GM21717 (cell line): ENCODE data around the gene RNF4.

Source experiments
- ATAC-seq: cut with Tn5 transposase; IDR thresholded peaks from one replicate; pipeline ENCODE4 v1.9.1; 2021; ENCODE audit warnings: mild to moderate bottlenecking, moderate library complexity; ENCODE audit not compliant: unreplicated experiment

RNF4 gene

DNA sequence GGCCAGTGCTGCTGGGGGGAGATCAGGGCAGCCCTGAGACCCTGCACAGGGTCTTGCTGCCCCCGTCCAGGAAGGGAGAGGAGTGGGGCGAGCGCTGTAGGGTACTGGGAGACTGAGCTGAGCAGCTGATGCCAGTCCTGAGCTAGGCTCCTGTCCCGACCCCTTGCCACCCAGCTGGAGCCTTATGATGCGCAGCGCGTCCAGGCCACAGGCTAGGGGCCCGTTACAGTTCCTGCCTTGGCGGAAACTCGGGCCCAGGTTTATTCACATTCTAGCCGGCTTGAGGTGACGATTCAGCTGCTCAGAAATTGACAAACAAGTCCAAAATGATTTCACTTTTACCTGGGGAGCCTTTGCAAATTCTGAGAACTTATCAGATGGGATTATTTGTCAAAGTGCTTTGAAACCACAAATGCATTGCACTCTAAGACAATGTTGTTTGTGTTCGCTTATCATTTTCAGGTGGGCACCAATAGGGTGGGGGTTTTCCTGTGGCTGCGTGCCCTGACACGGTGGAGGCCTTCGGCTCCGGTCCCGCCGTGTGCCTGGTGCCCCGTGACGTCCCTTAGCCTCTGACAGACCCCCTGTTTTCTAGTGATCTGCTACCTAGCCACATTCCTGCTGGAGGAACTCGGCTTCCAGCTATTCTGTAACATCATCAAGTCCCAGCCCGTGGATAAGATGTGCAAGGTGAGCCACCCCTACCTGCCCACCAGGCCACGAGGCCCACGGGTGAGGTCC, 31.3 kb upstream of the RNF4 start:
- ATAC-seq, result no peak

- no peak for ATAC-seq
These were observed 29.8 kb upstream of the RNF4 start for GRCh38 chr4:2438822-2439718.

GRCh38 chr4:2441393-2442174, 27.3 kb upstream of the RNF4 start:
- ATAC-seq, result no peak

GRCh38 chr4:2442175-2442993, 26.5 kb upstream of the RNF4 start:
- ATAC-seq, result no peak

DNA sequence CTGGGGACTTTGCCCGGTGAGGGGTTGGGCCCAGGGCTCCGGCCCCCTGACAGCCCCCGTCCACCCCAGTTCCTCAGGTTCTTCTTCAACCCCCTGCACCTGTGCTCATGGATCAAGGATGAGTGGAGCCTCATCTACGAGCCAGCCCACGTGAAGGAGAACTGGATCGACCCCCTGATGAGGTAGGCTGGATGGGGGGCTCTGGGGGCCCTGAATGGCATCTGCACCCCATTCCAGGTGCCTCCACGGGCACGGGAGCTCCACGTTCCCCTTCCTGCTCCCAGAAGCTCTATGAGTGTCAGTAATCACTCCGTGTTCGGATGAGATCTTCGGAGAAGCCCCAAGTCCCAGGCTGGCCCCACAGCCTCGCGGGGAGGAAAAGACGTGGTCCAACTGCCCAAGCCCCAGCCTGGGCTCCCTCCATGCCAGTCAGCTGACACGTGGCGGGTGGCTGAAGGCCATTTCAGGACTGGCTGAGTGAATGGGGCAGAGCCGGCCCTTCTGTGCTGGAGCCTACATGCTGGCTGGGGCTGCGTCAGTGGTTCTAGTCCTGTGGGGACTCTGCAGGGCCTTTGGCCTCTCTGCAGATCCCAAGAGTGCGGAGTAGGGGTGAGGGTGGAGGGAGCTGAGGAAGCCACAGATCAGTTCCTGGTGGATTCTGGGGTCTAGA, 25.7 kb upstream of the RNF4 start:
- no peak for ATAC-seq

- ATAC-seq, result no peak
These were observed 24.8 kb upstream of the RNF4 start for GRCh38 chr4:2443956-2444740.

GRCh38 chr4:2445130-2445529, 23.8 kb upstream of the RNF4 start:
- ATAC-seq, result no peak

DNA sequence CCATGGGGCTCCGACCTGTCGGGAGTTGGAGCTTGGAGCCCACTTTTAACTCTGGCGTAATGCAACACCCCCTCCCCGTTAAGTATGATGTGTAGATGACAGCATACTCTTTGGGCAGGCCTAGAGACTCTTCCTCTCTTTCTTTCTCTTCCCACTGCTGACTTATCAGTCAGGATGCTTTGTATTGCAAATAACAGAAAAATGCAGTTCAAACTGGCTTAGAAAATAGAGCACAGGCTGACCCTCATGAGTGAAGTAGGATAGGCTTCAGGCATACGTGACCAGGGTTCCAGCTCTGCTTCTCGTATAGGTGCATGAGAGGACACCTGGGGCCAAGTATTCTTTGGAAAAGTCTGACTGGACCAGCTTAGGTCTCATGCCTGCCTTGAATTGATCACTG, 23.3 kb upstream of the RNF4 start:
- no peak for ATAC-seq

- no peak for ATAC-seq
These were observed 22.0 kb upstream of the RNF4 start for GRCh38 chr4:2446656-2447564.

GRCh38 chr4:2448589-2448988, 20.3 kb upstream of the RNF4 start:
- ATAC-seq, result no peak

GRCh38 chr4:2449051-2449450, 19.9 kb upstream of the RNF4 start:
- no peak for ATAC-seq

GRCh38 chr4:2449511-2450392, 19.2 kb upstream of the RNF4 start:
- no peak for ATAC-seq

GRCh38 chr4:2450394-2451035, 18.4 kb upstream of the RNF4 start:
- no peak for ATAC-seq

- no peak for ATAC-seq
These were observed 17.8 kb upstream of the RNF4 start for GRCh38 chr4:2451036-2451520.

DNA sequence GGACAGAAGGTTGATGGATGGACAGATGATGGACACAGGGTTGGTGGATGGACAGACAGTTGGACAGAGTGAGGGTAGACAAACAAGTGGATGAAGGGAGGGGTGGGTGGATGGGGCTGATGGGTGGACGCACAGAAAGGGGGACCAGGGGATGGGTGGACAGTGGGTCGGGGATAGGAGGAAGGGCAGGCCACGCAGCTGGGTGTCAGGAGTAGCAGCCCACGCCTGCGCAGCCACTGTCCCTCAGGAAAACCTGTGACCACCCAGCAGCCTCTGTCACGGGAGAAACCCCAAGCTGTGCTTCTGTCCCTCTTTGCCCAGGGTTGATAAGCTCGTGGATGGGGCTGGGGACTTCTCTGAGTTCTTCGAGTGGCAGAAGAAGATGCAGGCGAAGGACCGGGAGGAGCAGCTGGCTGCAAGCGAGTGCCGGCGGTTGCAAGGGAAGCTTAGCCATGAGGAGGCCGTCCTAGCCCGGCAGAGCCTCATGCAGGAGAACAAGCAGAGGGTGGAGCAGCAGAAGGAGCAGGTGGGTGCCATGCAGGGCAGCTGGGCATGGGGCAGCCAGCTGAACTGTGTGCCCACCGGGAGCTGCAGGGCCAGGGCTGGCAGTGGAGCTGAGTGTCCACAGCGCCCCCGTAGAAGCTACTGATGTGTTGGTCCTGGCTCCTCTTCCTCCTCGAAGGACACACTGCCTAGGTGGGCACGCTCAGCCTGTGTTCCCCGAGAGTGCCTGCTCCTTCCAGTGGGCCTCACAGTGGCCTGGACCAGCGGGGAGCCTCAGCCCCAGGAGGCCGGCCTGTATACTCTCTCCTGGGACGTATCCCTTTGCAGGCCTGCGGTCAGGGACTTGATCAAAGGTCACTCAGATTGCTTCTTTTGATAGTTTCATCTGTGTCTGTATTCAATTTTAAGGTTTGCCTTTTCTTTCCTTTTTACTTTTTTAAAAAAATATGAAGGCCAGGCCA, 16.8 kb upstream of the RNF4 start:
- ATAC-seq, result no peak
